LNCaP clone FGC (cell line): ENCODE results near the gene SGPP1.
"Not testable (repeated sequence)": the region's sequence is repeated elsewhere in the genome, so short reads cannot be mapped to it uniquely, and the experiment has no call there.

Experiments
- DNase-seq: peaks from one replicate; pipeline ENCODE4 v3.0.0-alpha.2; 2011; ENCODE audit warnings: low read depth
- H3K4me3 ChIP-seq: 2 replicates; pipeline ENCODE4 v1.5.1; 2011; ENCODE audit warnings: mild to moderate bottlenecking, low read depth, low read length, control low read depth
- TF ChIP-seq, protein P1 (sequence below): IDR thresholded peaks from 2 replicates; pipeline ENCODE4 v1.5.1; 2012; ENCODE audit warnings: mild to moderate bottlenecking; ENCODE audit not compliant: control insufficient read depth, insufficient read depth; ENCODE audit errors: extremely low read depth

The SGPP1 gene

DNA sequence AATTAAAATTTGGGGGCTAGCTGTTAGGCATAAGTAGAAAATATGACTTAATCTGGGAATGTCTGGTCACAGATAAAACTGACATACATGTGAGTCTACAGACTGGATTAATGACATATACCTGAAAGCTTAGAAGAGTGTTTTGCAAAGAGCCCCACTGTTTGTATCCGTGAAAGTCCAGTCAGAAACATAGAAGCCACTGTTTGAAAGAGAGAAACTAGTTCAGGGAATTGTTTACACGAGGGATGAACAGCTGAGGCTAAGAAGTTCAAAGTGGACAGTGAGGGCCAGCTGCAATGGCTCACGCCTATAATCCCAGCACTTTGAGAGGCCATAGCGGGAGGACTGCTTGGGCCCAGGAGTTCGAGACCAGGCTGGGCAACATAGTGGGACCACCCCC, 36.2 kb upstream of the SGPP1 start:
- TF ChIP-seq, protein P1, sequence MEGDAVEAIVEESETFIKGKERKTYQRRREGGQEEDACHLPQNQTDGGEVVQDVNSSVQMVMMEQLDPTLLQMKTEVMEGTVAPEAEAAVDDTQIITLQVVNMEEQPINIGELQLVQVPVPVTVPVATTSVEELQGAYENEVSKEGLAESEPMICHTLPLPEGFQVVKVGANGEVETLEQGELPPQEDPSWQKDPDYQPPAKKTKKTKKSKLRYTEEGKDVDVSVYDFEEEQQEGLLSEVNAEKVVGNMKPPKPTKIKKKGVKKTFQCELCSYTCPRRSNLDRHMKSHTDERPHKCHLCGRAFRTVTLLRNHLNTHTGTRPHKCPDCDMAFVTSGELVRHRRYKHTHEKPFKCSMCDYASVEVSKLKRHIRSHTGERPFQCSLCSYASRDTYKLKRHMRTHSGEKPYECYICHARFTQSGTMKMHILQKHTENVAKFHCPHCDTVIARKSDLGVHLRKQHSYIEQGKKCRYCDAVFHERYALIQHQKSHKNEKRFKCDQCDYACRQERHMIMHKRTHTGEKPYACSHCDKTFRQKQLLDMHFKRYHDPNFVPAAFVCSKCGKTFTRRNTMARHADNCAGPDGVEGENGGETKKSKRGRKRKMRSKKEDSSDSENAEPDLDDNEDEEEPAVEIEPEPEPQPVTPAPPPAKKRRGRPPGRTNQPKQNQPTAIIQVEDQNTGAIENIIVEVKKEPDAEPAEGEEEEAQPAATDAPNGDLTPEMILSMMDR = no peak
- no peak for DNase-seq
- no peak overlapping the region for H3K4me3 ChIP-seq

DNA sequence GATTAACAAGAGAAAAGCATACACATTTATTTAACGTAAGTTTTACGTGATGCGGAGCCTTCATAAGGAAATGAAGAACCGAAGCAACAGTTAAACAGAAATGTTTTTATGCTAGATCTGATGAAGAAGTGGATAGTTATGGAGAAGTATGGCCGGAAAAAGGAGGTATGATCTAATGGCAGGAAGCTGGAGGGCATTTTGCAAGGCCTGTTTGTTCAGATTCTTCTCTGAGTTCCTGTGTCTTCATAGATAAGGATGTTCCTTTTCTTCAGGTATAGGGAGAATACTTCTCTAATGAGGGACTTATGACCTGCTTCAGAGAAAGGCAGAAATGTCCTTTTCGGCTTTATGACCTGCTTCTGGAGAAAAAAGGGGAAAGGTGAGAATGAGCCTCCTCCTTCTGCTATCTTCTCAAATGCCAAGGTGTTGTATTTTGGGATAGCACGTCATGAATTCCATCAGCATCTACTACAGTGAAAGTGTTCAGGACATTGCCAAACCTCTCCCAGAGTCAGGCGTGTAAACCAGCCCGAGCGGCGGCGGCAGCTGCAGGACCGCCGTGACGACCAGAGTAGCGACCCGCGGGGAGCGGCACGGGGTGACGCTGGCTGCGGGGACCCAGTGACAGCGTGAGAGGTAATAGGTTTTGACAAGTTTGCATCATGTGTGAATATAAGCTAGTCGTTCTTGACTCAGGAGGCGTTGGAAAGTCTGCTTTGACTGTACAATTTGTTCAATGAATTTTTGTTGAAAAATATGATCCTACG, 33.7 kb upstream of the SGPP1 start:
- TF ChIP-seq, protein P1 = no peak
- no peak for DNase-seq
- no peak overlapping the region for H3K4me3 ChIP-seq

DNA sequence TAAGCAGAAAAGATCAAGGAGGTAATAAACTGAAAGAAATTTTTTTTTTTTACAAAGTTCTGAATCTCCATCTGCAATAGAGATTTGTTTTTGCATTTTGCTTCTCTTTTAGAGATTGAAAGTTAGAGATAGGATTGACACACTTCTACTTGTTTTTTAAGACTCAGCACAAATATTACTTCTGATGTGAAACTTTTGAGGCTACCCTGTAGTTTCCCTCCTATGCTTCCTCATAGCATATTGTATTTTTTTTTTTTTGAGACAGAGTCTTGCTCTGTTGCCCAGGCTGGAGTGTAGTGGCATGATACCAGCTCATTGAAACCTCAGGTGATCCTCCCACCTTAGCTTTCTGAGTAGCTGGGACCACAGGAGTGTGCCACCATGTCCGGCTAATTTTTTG, 32.1 kb upstream of the SGPP1 start:
- DNase-seq = no peak
- TF ChIP-seq, protein P1 = no peak
- no peak overlapping the region for H3K4me3 ChIP-seq

DNA sequence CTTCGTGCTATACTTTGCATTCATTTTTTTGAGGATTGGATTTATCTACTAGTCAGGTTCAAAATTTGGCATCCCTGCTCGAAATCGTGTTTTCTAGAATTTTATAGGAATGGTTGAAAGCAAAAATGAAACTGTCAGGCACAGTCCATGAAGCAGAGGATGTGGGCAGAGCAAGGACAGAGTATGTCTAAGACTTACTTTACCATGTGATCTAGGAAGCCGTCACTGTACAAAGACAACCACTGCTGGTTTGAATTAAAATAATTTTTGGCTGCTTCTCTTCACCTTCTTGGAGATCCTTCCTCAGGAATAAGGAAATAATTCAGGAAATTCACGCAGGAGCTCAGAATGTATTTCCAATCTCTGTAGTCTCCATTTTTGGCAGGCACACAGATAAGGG, 31.6 kb upstream of the SGPP1 start:
- H3K4me3 ChIP-seq = no peak overlapping the region
- DNase-seq = no peak
- TF ChIP-seq, protein P1 = no peak

DNA sequence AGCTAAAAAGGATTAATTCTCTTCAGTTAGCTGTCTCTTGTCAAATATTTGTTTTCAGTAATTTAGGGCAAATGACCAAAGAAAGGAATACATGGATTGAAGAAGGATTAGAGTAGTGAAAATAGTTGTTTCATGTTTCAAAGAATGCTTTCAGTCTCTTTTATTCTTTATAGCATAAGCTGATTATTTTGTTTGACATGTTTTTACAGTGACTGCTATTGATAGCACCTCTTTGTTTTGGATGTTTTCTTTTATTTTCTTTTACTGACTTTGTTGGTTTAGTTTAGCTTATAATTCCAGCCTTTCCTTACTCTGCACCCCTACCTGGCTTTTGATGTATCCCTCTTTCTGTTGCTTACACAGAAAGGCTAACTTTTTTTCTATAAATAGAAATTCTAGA, 29.3 kb upstream of the SGPP1 start:
- DNase-seq = no peak
- TF ChIP-seq, protein P1 = no peak
- H3K4me3 ChIP-seq = no peak overlapping the region

DNA sequence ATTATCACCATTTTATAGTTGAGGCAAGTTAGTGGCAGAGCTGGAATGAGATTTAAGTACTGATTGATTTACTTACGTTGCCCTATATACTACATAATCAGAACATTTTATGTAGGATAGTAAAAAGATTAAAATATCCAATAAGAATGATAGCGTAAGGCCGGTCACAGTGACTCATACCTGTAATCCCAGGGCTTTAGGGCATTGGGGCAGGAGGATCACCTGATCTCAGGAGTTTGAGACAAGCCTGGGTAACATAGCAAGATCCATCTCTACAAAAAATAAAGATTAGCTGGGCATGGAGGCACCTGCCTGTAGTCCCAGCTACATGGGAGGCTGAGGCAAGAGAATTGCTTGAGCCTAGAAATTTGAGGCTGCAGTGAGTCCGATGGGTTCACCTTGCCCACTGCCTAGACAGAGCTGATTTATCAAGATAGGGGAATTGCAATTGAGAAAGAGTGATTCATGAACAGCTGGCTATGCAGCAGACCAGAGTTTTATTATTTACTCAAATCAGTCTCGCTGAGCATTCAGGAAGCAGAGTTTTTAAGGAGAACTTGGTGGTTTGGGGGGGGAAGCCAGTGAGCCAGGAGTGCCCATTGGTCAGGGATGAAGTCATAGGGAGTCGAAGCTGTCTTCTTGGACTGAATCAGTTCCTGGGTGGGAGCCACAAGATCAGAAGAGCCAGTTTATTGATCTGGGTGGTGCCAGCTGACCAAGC, 24.7 kb upstream of the SGPP1 start:
- H3K4me3 ChIP-seq = no peak overlapping the region
- TF ChIP-seq, protein P1 = no peak
- no peak for DNase-seq

DNA sequence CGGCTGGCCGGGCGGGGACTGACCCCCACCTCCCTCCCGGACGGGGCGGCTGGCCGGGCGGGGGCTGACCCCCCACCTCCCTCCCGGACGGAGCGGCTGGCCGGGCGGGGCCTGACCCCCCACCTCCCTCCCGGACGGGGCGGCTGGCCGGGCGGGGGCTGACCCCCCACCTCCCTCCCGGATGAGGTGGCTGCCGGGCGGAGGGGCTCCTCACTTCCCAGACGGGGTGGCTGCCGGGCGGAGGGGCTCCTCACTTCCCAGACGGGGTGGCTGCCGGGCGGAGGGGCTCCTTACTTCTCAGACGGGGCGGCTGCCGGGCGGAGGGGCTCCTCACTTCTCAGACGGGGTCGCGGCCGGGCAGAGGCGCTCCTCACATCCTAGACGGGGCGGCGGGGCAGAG, 23.2 kb upstream of the SGPP1 start:
- DNase-seq, H3K4me3 ChIP-seq: not testable (repeated sequence)
